GM12875 (cell line): ENCODE data around the gene LRRC4C.

Experiments used
- H3K4me3 ChIP-seq: one replicate; pipeline ENCODE4 v1.5.1; 2011; ENCODE audit warnings: low read depth, low read length, control low read depth
- CTCF ChIP-seq: IDR thresholded peaks from 2 replicates; pipeline ENCODE4 v1.5.1; 2011; ENCODE audit warnings: low read depth, mild to moderate bottlenecking, control low read depth, inconsistent platforms, low read length, moderate library complexity, borderline replicate concordance; ENCODE audit not compliant: insufficient read depth

The LRRC4C gene

DNA sequence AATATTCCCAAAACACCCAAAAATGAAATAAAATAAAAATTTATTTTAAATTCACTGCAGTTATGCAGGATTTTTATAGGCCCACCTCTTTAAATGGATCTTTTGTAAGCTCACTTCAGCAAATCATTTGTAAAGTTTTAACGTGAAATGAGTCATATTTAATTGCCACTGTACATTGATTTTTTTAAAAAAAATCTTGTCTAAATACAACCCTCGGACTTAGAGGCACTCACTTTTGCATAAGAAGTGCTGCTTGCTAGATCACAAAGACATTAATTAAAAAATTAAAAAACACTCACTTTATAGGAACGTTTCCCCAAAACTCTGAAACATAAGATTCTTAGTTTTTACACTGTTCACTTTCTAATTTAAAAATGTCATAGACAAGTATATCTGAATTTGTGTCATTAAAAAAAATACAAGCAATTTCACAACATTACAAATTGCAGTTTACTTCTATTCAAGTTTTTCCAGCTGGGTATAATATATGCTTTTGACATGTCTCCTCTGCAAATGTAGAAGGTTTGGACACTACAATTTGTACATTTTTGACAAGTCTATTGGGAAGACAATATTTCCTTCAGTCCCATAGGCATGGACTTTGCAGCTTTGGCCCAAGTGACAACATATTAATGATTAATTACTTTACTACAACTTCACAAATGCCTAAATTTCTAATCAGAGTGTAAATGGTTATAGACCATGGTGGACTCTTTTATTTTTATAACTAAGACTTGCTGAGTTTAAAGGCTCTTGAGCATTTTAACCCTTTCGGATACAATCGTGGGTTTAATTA lies 1088.4 kb downstream of the LRRC4C start:
- no peak overlapping the region for H3K4me3 ChIP-seq
- no peak for TF ChIP-seq CTCF

GRCh38 chr11:40360206-40360798 lies 1099.2 kb downstream of the LRRC4C start:
- no peak overlapping the region for H3K4me3 ChIP-seq
- no peak for TF ChIP-seq CTCF

- TF ChIP-seq CTCF, result no peak
- no peak overlapping the region for H3K4me3 ChIP-seq
These were observed 1105.3 kb downstream of the LRRC4C start for GRCh38 chr11:40354121-40354520.

DNA sequence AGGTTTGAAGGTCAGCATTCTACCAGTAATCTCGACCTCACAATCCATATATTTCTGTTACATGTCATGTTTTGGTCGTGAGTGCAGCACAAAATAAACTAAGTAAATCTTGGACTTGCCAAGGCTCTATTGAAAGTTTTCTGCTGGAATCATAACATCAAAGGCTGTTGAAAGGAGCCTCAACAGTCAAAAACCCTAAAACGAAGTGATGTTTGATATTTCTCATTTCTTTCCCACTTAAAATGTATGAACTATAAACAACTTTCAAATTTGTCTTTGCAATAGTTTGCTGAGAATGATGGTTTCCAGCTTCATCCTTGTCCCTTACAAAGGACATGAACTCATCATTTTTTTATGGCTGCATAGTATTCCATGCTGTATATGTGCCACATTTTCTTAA lies 1118.5 kb downstream of the LRRC4C start:
- no peak for TF ChIP-seq CTCF
- H3K4me3 ChIP-seq, result no peak overlapping the region

GRCh38 chr11:40338739-40339138 lies 1120.7 kb downstream of the LRRC4C start:
- no peak for TF ChIP-seq CTCF
- no peak overlapping the region for H3K4me3 ChIP-seq

DNA sequence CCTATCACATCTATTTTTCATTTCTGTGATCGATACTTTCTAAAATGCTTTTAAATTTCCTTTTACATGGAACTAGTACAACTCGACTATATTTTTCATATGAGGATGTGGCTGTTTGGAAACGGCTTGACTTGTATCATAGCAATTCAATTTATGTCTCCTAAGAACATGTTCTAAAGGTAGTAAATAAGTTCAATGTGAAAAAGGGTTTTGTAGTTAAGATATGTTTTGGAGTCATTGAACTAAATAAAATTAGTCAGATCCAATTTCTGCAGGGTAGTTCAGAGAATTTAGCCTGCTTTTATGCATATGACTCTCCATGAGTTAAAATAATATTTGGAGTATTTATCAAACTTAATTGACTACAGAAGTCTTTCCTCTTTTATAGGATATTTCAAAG lies 1121.4 kb downstream of the LRRC4C start:
- no peak for TF ChIP-seq CTCF
- H3K4me3 ChIP-seq, result no peak overlapping the region

GRCh38 chr11:40337118-40337517 lies 1122.3 kb downstream of the LRRC4C start:
- H3K4me3 ChIP-seq, result no peak overlapping the region
- TF ChIP-seq CTCF, result no peak
